Heart left ventricle (tissue), 13 donors: ENCODE measurements around the gene R3HDML.

Source experiments
- POLR2A ChIP-seq, 2 donors: fragments of 450-650 bp; IDR thresholded peaks; one replicate each; pipeline ENCODE4 v1.6.1; 2017; ENCODE audit warnings: antibody characterized with exemption in 2 of 2, mild to moderate bottlenecking in 2 of 2, moderate library complexity in 2 of 2
- TF ChIP-seq, protein P1 (sequence below), 12 donors: fragments of 200-600 bp; sonication (generic) in 4 of 12; IDR thresholded peaks; one replicate each; pipeline versions ENCODE4 v1.5.0 to v1.8.0; 2018 to 2022; ENCODE audit warnings: antibody characterized with exemption in 12 of 12, mild to moderate bottlenecking in 5 of 12
- donor health status: ischemic (EF 13 %, LVEDD 7.1; RV severe dilation, severe dysfunction).
- donor health status: DM: no; HTN: yes; CAD: no.
- donor health status: DM: no; HTN: no; CAD: no.
- donor health status: ischemic (EF 25% LVEDD 6.9; RV normal size, moderate dysfunction).
- donor health status: ischemic (EF 25% LVEDD 5.7; RV mildly dilated, moderate dysfunction).
- donor health status: ischemic (EF 35%, LVEDD 5.7; RV mildly dilated, moderate dysfunction).
- donor health status: nonischemic (EF 11% LVEDD 7.7; RV severe dilation, severe dysfunction).
- donor health status: DM: yes; HTN: yes; CAD: no.
- donor health status: PGD.
- donor health status: ischemic (EF 29% LVEDD 5.4; RV normal size, mild dysfunction).
- donor health status: nonischemic (EF 23%, LVEDD 6.1; RV moderate dilation, normal function).

- TF ChIP-seq, protein P1, sequence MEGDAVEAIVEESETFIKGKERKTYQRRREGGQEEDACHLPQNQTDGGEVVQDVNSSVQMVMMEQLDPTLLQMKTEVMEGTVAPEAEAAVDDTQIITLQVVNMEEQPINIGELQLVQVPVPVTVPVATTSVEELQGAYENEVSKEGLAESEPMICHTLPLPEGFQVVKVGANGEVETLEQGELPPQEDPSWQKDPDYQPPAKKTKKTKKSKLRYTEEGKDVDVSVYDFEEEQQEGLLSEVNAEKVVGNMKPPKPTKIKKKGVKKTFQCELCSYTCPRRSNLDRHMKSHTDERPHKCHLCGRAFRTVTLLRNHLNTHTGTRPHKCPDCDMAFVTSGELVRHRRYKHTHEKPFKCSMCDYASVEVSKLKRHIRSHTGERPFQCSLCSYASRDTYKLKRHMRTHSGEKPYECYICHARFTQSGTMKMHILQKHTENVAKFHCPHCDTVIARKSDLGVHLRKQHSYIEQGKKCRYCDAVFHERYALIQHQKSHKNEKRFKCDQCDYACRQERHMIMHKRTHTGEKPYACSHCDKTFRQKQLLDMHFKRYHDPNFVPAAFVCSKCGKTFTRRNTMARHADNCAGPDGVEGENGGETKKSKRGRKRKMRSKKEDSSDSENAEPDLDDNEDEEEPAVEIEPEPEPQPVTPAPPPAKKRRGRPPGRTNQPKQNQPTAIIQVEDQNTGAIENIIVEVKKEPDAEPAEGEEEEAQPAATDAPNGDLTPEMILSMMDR (IDR thresholded peaks at IDR 0.05): no peak
- no peak for TF ChIP-seq POLR2A (IDR thresholded peaks at IDR 0.05)
Observed at GRCh38 chr20:44348168-44348659, 11.4 kb downstream of the R3HDML start.
